HepG2 (cell line): ENCODE results near the gene CLP1. TPM values are rescaled to one million over a fixed set of nuclear protein-coding genes. Genes with fewer than 3 reads are reported as not detected.

ENCODE experiments used
- ATAC-seq: fragments of 200-7000 bp; cut with Tn5 transposase; 3 replicates; pipeline ENCODE4 v1.9.1; 2020; ENCODE audit warnings: mild to moderate bottlenecking, moderate library complexity
- BruUV-seq: library from RNA; stranded (reverse); fragments of 400-500 nt; replicated peaks from 2 replicates; lab custom pipeline; 2021; lab: Mats Ljungman, UMichigan
- CTCF ChIA-PET: fragments of 300-600 bp; formaldehyde crosslinking; extraction: SDS; loops from one replicate; lab custom pipeline; 2021; ENCODE audit warnings: low total read pairs, inconsistent platforms, low intra/inter-chr PET ratio; lab: Yijun Ruan, JAX
- POLR2A ChIA-PET: fragments of 350-600 bp; sonication (Branson Sonifier 250); formaldehyde crosslinking; loops from one replicate; lab custom pipeline; 2020; ENCODE audit warnings: antibody characterized with exemption, inconsistent platforms; lab: Yijun Ruan, JAX
- DNase-seq: peaks from one replicate; pipeline ENCODE4 v3.0.0-alpha.2; 2015; ENCODE audit warnings: low spot score
- FAIRE-seq: peaks from 3 replicates; lab custom pipeline; 2011; peaks lifted over from hg19 to GRCh38; lab: Jason Lieb, UNC
- H2AFZ ChIP-seq: one replicate; pipeline ENCODE4 v1.6.1; 2011; ENCODE audit warnings: low read length, inconsistent platforms
- H3K27ac ChIP-seq: fragments of 300-600 bp; 3 replicates; pipeline ENCODE4 v1.8.0; 2011; ENCODE audit warnings: mixed run types, mild to moderate bottlenecking, mixed read lengths, low read length, inconsistent platforms; ENCODE audit not compliant: insufficient read depth; ENCODE audit errors: extremely low read length
- H3K27me3 ChIP-seq, 2 experiments: fragments of 200-600 bp in 1 of 2; 2 replicates in 1 of 2; 3 replicates in 1 of 2; pipeline versions ENCODE4 v1.6.0 to v1.8.0; 2011; ENCODE audit warnings: low read length in 2 of 2, mild to moderate bottlenecking in 2 of 2, moderate library complexity in 2 of 2, inconsistent platforms in 1 of 2; ENCODE audit not compliant: insufficient read depth in 2 of 2, control insufficient read depth in 1 of 2
- H3K36me3 ChIP-seq, 2 experiments: fragments of 200-600 bp in 1 of 2; replicated peaks in 1 of 2; 2 replicates in 1 of 2; 3 replicates in 1 of 2; pipeline versions ENCODE4 v1.5.1 to v1.8.0; 2011; ENCODE audit warnings: low read length in 2 of 2, inconsistent platforms in 1 of 2; ENCODE audit not compliant: insufficient read depth in 2 of 2, control insufficient read depth in 1 of 2
- H3K4me1 ChIP-seq: 2 replicates; pipeline ENCODE4 v1.5.1; 2012; ENCODE audit warnings: low read length, inconsistent platforms; ENCODE audit not compliant: insufficient read depth
- H3K4me2 ChIP-seq: 2 replicates; pipeline ENCODE4 v1.6.0; 2011; ENCODE audit warnings: low read depth, low read length, inconsistent platforms
- H3K4me3 ChIP-seq, 3 experiments: fragments of 200-600 bp in 1 of 3; sonication (generic), shearing (Covaris generic) in 1 of 3; replicated peaks in 1 of 3; 2 replicates each; pipeline ENCODE4 v1.5.1; 2011 to 2016; ENCODE audit warnings: low read length in 3 of 3, inconsistent platforms in 2 of 3, low read depth in 2 of 3, mild to moderate bottlenecking in 2 of 3, control low read depth in 1 of 3, mixed read lengths in 1 of 3; ENCODE audit not compliant: insufficient read depth in 1 of 3
- H3K79me2 ChIP-seq: one replicate; pipeline ENCODE4 v1.6.1; 2011; ENCODE audit warnings: low read length, inconsistent platforms; ENCODE audit not compliant: insufficient read depth
- H3K9ac ChIP-seq: 2 replicates; pipeline ENCODE4 v1.6.0; 2011; ENCODE audit warnings: mild to moderate bottlenecking, low read depth, low read length, inconsistent platforms; ENCODE audit not compliant: insufficient read depth
- H3K9me3 ChIP-seq: 2 replicates; pipeline ENCODE4 v1.5.1; 2012; ENCODE audit warnings: mild to moderate bottlenecking, low read length
- H4K20me1 ChIP-seq: 2 replicates; pipeline ENCODE4 v1.6.0; 2011; ENCODE audit warnings: inconsistent platforms, mild to moderate bottlenecking, low read length, moderate library complexity; ENCODE audit not compliant: insufficient read depth
- RBFOX2 ChIP-seq: fragments of 200-400 bp; formaldehyde crosslinking; IDR thresholded peaks from 2 replicates; pipeline ENCODE4 v1.6.1; 2017; ENCODE audit warnings: low read depth, mild to moderate bottlenecking, low read length
- SOX5 ChIP-seq: IDR thresholded peaks from 2 replicates; pipeline ENCODE4 v1.6.1; 2016; ENCODE audit warnings: borderline replicate concordance
- TEAD3 ChIP-seq: optimal IDR thresholded peaks from 2 replicates; pipeline ENCODE3; 2016; ENCODE audit warnings: borderline replicate concordance
- ZKSCAN8 ChIP-seq: IDR thresholded peaks from 2 replicates; pipeline ENCODE4 v1.6.1; 2016; ENCODE audit warnings: borderline replicate concordance, missing genetic modification reagents, missing compliant biosample characterization
- ZNF264 ChIP-seq: sonication (generic); formaldehyde crosslinking; IDR thresholded peaks from 2 replicates; pipeline ENCODE4 v1.4.0; 2020; ENCODE audit warnings: missing genetic modification reagents
- ZNF282 ChIP-seq: fragments of 450-650 bp; IDR thresholded peaks from 2 replicates; pipeline ENCODE4 v1.6.1; 2018; ENCODE audit not compliant: partially characterized antibody
- ZNF441 ChIP-seq: sonication (generic); formaldehyde crosslinking; IDR thresholded peaks from 2 replicates; pipeline ENCODE4 v1.7.0; 2021; ENCODE audit warnings: missing genetic modification reagents, borderline replicate concordance
- ZNF781 ChIP-seq: sonication (generic); formaldehyde crosslinking; IDR thresholded peaks from 2 replicates; pipeline ENCODE4 v1.5.1; 2020; ENCODE audit warnings: borderline replicate concordance, mild to moderate bottlenecking, missing genetic modification reagents; ENCODE audit errors: not compliant biosample characterization
- ZNF792 ChIP-seq: IDR thresholded peaks from 2 replicates; pipeline ENCODE4 v1.6.1; 2016
- ZNF839 ChIP-seq: sonication (generic); formaldehyde crosslinking; IDR thresholded peaks from 2 replicates; pipeline ENCODE4 v1.4.0; 2020; ENCODE audit warnings: missing genetic modification reagents, mild to moderate bottlenecking, borderline replicate concordance
- ZNF883 ChIP-seq: sonication (generic); formaldehyde crosslinking; IDR thresholded peaks from 2 replicates; pipeline ENCODE4 v1.5.1; 2020; ENCODE audit warnings: mild to moderate bottlenecking, missing genetic modification reagents; ENCODE audit errors: not compliant biosample characterization
- ZSCAN30 ChIP-seq: sonication (generic); formaldehyde crosslinking; IDR thresholded peaks from 2 replicates; pipeline ENCODE4 v1.5.0; 2020; ENCODE audit warnings: mild to moderate bottlenecking, missing genetic modification reagents
- ZSCAN31 ChIP-seq: sonication (generic); formaldehyde crosslinking; IDR thresholded peaks from 2 replicates; pipeline ENCODE4 v1.5.0; 2020; ENCODE audit warnings: low read depth, mild to moderate bottlenecking, missing genetic modification reagents
- WGBS: methylation state at CpG from one replicate; pipeline ENCODE4 v1.1.6; 2017; ENCODE audit warnings: low lambda C conversion rate; 5-methylcytosine and 5-hydroxymethylcytosine counted together
- in situ Hi-C: cut with HindIII; loops from 2 replicates; pipeline ENCODE4 v1.10.0; 2017; ENCODE audit warnings: low pct_unique_long_range_greater_than_20kb; ENCODE audit not compliant: extremely low pct_ligation_motif_present
- intact Hi-C: fragments of 100-400 bp; cut with micrococcal nuclease; formaldehyde crosslinking; loops from one replicate; pipeline ENCODE4 v1.10.0; 2022; ENCODE audit not compliant: unreplicated experiment
- polyA plus RNA-seq, 8 experiments: library from polyadenylated mRNA; depleted of rRNA in 3 of 8; stranded (reverse) in 7 of 8; unstranded in 1 of 8; fragments of >200 nt; fragmentation: Illumina TruSeq in 4 of 8; extraction: Trizol in 4 of 8; gene quantifications; 2 replicates each; pipeline versions ENCODE4 v1.2.1 to v1.2.3, GENCODE V29; 2011 to 2016; ENCODE audit warnings: low read depth in 4 of 8, missing spikeins in 1 of 8, mixed read lengths in 1 of 8; ENCODE audit not compliant: insufficient read depth in 1 of 8
- total RNA-seq, 5 experiments: library from RNA; depleted of rRNA; stranded (reverse); fragments of >200 nt; fragmentation: Illumina TruSeq; extraction: Trizol; gene quantifications; 2 replicates each; pipeline ENCODE4 v1.2.3, GENCODE V29; 2016; ENCODE audit warnings: low read depth in 1 of 5
- TF ChIP-seq, protein P1 (sequence below): sonication (generic); formaldehyde crosslinking; IDR thresholded peaks from 2 replicates; pipeline ENCODE4 v1.5.1; 2020; ENCODE audit warnings: missing genetic modification reagents, mild to moderate bottlenecking, borderline replicate concordance
- TF ChIP-seq, protein P2 (sequence below): sonication (generic); formaldehyde crosslinking; IDR thresholded peaks from 2 replicates; pipeline ENCODE4 v1.8.1; 2023; ENCODE audit warnings: mild to moderate bottlenecking, missing genetic modification reagents
- TF ChIP-seq, protein P3 (sequence below): IDR thresholded peaks from 2 replicates; pipeline ENCODE4 v1.6.1; 2012; ENCODE audit warnings: low read depth, low read length, improper control_type of control experiment

CLP1 gene
- total and polyA plus RNA-seq, 2 of the 13 experiments (the other 11 are each of a cell fraction or from before 2014, with no cell fraction given) = 14.6 to 24.8 TPM

DNA sequence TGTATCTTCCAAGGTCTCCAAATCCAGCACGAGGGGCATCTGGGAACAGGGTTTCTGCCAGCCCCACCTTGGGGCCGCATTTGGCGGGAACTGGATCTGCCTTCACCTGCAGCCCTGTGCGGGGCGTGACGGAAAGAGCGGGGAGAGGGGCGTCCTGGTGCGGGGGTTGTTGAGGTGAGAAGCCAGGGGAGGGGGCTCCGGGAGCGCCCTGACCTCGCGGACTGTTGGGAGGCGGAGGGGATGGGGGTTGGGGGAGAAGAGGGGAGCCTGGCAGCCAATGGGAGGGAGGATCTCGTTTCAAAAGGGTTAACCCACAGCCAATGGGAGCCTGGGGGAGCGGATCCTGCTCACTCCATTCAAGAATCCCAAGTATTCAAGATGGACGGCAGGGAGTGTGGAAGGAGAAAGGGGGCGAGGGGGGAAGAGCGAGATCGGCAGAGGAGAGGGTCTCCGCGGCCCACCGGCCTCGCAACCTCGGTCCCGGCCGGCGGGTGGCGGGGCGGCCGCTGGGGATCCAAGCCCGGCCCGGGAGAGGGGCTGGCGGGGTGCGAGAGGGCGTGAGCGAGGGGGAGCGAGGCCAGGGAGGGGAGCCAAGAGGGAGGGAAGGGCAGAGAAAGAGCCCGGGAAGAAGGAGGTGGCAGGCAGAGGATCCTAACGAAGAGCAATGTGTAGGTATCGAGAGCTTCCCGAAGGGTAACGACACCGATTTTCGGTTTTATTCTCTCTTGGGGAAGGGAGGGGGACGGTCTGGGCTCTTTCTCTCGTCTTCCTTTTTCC is 19.4 kb upstream of the CLP1 start:
- peak overlapping the region; percentile 79 for H3K9ac ChIP-seq
- 64% methylated on average over 45 of the region's 47 CpGs for WGBS
- ATAC-seq = peak; percentile 72
- peak overlapping the region; percentile 86 for H3K4me2 ChIP-seq
- peaks cover 26% of the 10 kb centered on the region for H3K4me1 ChIP-seq
- H3K4me3 ChIP-seq = peak overlapping the region; percentile 62 to 73 (median 69)
- FAIRE-seq = no peak
- H3K27me3 ChIP-seq = no peaks in the 10 kb centered on the region; a peak in 1 of 5 replicates
- peak overlapping the region; percentile 68 for H3K27ac ChIP-seq
- H3K79me2 ChIP-seq = no peaks in the 10 kb centered on the region
- H3K9me3 ChIP-seq = no peaks in the 10 kb centered on the region
- in situ Hi-C loops = no loop called here
- no TSS peak for BruUV-seq
- intact Hi-C loops = no loop called here
- peak; percentile 55 for DNase-seq
- ChIA-PET POLR2A (interaction anchor here (3.6 kb wide), 1 partner anchor 41 kb away, joined by 33 read pairs; the partner anchor contains the start of gene SERPING1), CTCF (interaction anchor here (0.8 kb wide), 1 partner anchor 181 kb away, joined by 3 read pairs; no protein-coding TSS in a partner anchor)
- H2AFZ ChIP-seq = no peak overlapping the region
- H4K20me1 ChIP-seq = no peaks in the 10 kb centered on the region
- no peaks in the 10 kb centered on the region for H3K36me3 ChIP-seq
- 0 out of 2 replicates have a peak, but pooled peaks have one; percentile 28 for TF ChIP-seq ZNF441 (CRISPR knock-in tag)
- no peak for TF ChIP-seq ZKSCAN8
- no peak for TF ChIP-seq ZNF792
- TF ChIP-seq ZNF883 (CRISPR knock-in tag) = no peak
- peak; percentile 42; the same call in 1 of the 2 replicates for TF ChIP-seq RBFOX2
- TF ChIP-seq SOX5 (CRISPR knock-in tag) = no peak
- no peak for TF ChIP-seq ZNF282
- TF ChIP-seq ZSCAN31 = no peak
- TF ChIP-seq, protein P1, sequence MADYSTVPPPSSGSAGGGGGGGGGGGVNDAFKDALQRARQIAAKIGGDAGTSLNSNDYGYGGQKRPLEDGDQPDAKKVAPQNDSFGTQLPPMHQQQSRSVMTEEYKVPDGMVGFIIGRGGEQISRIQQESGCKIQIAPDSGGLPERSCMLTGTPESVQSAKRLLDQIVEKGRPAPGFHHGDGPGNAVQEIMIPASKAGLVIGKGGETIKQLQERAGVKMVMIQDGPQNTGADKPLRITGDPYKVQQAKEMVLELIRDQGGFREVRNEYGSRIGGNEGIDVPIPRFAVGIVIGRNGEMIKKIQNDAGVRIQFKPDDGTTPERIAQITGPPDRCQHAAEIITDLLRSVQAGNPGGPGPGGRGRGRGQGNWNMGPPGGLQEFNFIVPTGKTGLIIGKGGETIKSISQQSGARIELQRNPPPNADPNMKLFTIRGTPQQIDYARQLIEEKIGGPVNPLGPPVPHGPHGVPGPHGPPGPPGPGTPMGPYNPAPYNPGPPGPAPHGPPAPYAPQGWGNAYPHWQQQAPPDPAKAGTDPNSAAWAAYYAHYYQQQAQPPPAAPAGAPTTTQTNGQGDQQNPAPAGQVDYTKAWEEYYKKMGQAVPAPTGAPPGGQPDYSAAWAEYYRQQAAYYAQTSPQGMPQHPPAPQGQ = no peak
- TF ChIP-seq ZNF781 (CRISPR knock-in tag) = no peak
- TF ChIP-seq, protein P2, sequence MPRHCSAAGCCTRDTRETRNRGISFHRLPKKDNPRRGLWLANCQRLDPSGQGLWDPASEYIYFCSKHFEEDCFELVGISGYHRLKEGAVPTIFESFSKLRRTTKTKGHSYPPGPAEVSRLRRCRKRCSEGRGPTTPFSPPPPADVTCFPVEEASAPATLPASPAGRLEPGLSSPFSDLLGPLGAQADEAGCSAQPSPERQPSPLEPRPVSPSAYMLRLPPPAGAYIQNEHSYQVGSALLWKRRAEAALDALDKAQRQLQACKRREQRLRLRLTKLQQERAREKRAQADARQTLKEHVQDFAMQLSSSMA (CRISPR knock-in tag) = no peak
- no peak for TF ChIP-seq ZNF839 (CRISPR knock-in tag)
- TF ChIP-seq, protein P3, sequence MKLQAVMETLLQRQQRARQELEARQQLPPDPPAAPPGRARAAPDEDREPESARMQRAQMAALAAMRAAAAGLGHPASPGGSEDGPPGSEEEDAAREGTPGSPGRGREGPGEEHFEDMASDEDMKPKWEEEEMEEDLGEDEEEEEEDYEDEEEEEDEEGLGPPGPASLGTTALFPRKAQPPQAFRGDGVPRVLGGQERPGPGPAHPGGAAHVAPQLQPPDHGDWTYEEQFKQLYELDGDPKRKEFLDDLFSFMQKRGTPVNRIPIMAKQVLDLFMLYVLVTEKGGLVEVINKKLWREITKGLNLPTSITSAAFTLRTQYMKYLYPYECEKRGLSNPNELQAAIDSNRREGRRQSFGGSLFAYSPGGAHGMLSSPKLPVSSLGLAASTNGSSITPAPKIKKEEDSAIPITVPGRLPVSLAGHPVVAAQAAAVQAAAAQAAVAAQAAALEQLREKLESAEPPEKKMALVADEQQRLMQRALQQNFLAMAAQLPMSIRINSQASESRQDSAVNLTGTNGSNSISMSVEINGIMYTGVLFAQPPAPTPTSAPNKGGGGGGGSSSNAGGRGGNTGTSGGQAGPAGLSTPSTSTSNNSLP = no peak
- peak; percentile 87 for TF ChIP-seq TEAD3 (CRISPR knock-in tag)
- no peak for TF ChIP-seq ZSCAN30 (CRISPR knock-in tag)
- no peak for TF ChIP-seq ZNF264 (CRISPR knock-in tag)
